Measurements from ENCODE around the gene KLRB1. TPM values are rescaled to one million over a fixed set of nuclear protein-coding genes. Genes with fewer than 3 reads are reported as not detected.
"Not testable (repeated sequence)": the region's sequence is repeated elsewhere in the genome, so short reads cannot be mapped to it uniquely, and the experiment has no call there.

KLRB1 gene
- total RNA-seq, 5 donors from 2014 or later (not counting 1 experiment from before 2014, with no cell fraction given), result 9.0 to 55.5 (median 31.6) TPM

GRCh38 chr12:9632766-9633165 lies 25.1 kb upstream of the KLRB1 start:
- H3K9me3 Mint-ChIP-seq, result no peaks in the 10 kb centered on the region
- peak overlapping the region in 1 of 3 donors; percentile 54 for H3K4me3 Mint-ChIP-seq
- no peaks in the 10 kb centered on the region for H3K27me3 ChIP-seq (replicated peaks in 1 of 2; ENCODE audit: control insufficient read depth in 2 of 2, extremely low read depth in 1 of 2, insufficient read depth in 2 of 2, low read length in 1 of 2)
- H3K4me1 Mint-ChIP-seq, result peaks cover 63 to 82% (median 68%) of the 10 kb centered on the region in 3 donors
- CTCF ChIA-PET, result interaction anchor here (0.6 to 5.2 kb wide), 8 partner anchors 11 to 274 kb away, joined by 3 to 41 read pairs (median 4); no protein-coding TSS in a partner anchor
- no peak overlapping the region for H3K4me3 ChIP-seq (ENCODE audit: control insufficient read depth in 1 of 2, extremely low read depth in 1 of 2, low read length in 1 of 2)
- H3K4me1 ChIP-seq (ENCODE audit: control insufficient read depth in 1 of 2, extremely low read depth in 1 of 2, insufficient read depth in 2 of 2, low read length in 2 of 2), result peaks cover 19 to 24% of the 10 kb centered on the region in 2 experiments
- H3K27ac Mint-ChIP-seq, result peak overlapping the region; percentile 48 to 67
- no peaks in the 10 kb centered on the region for H3K9me3 ChIP-seq
- peaks cover 0 to 6% of the 10 kb centered on the region in 2 donors for H3K36me3 ChIP-seq (ENCODE audit: control insufficient read depth in 2 of 2, extremely low read depth in 1 of 2, insufficient read depth in 1 of 2, low read length in 1 of 2)
- 100% methylated on average over 3 of the region's 13 CpGs for WGBS (ENCODE audit: insufficient coverage)
- H3K27ac ChIP-seq (ENCODE audit: low read length), result no peak overlapping the region
- peak in 16 of 35 experiments; percentile 19 to 51 (median 34) for DNase-seq
- H3K27me3 Mint-ChIP-seq, result no peaks in the 10 kb centered on the region
- ATAC-seq (replicated peaks in 1 of 4), result no peak
- peaks cover 13% of the 10 kb centered on the region for H3K36me3 Mint-ChIP-seq
- POLR2A ChIA-PET, result interaction anchor here in 1 of 2 donors (0.6 to 1.3 kb wide), 2 partner anchors 15 to 109 kb away, joined by 3 read pairs; no protein-coding TSS in a partner anchor

GRCh38 chr12:9626821-9627220 lies 19.1 kb upstream of the KLRB1 start:
- Histone ChIP-seq H3K27me3 (replicated peaks in 1 of 2; ENCODE audit: control insufficient read depth in 2 of 2, extremely low read depth in 1 of 2, insufficient read depth in 2 of 2, low read length in 1 of 2) (no peaks in the 10 kb centered on the region), H3K4me1 (ENCODE audit: control insufficient read depth in 1 of 2, extremely low read depth in 1 of 2, insufficient read depth in 2 of 2, low read length in 2 of 2) (peaks cover 0 to 3% of the 10 kb centered on the region in 2 experiments), H3K4me3 (ENCODE audit: control insufficient read depth in 1 of 2, extremely low read depth in 1 of 2, low read length in 1 of 2) (no peak overlapping the region), H3K36me3 (ENCODE audit: control insufficient read depth in 2 of 2, extremely low read depth in 1 of 2, insufficient read depth in 1 of 2, low read length in 1 of 2) (peaks cover 0 to 2% of the 10 kb centered on the region in 2 donors), H3K27ac (ENCODE audit: low read length) (no peak overlapping the region), H3K9me3 (no peaks in the 10 kb centered on the region)
- ChIA-PET CTCF (no interaction called here), POLR2A (interaction anchor here in 1 of 2 donors (0.7 kb wide), 1 partner anchor 91 kb away, joined by 3 read pairs; no protein-coding TSS in a partner anchor)
- no CpG with 5 or more reads among the region's 2 CpGs for WGBS (ENCODE audit: insufficient coverage)
- Mint-ChIP-seq H3K27me3 (no peaks in the 10 kb centered on the region), H3K36me3 (peaks cover 46% of the 10 kb centered on the region), H3K9me3 (peaks cover 14 to 22% (median 17%) of the 10 kb centered on the region in 3 donors), H3K4me1 (peaks cover 10 to 41% (median 20%) of the 10 kb centered on the region in 3 donors), H3K4me3 (no peak overlapping the region), H3K27ac (peak overlapping the region in 1 of 2 donors; percentile 36)
- no peak for ATAC-seq (replicated peaks in 1 of 4)
- no peak for DNase-seq

DNA sequence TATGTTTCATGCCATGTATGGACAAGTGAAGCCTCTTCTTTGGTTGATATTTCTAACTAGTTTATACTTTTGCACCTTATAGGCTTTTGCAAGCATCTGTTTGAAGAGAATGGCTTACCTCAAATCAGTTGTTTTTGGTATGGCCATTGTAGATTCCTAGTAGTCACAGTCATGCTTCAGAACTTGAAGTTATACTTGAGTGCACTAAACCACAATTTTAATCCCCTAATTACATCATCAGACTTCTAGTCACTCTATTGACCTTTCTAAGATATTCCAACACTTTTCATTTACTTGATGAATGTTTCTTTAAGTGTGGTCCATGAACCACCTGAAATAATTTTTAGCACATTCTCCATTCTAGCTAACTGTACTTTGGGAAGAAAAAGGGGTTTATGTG lies 18.6 kb upstream of the KLRB1 start:
- ATAC-seq (replicated peaks in 1 of 4) (no peak), DNase-seq (no peak)
- peaks cover 45% of the 10 kb centered on the region for H3K36me3 Mint-ChIP-seq
- CTCF ChIA-PET, result no interaction called here
- peaks cover 14 to 25% (median 17%) of the 10 kb centered on the region in 3 donors for H3K9me3 Mint-ChIP-seq
- POLR2A ChIA-PET, result no interaction called here
- Histone ChIP-seq H3K4me3 (ENCODE audit: control insufficient read depth in 1 of 2, extremely low read depth in 1 of 2, low read length in 1 of 2) (no peak overlapping the region), H3K36me3 (ENCODE audit: control insufficient read depth in 2 of 2, extremely low read depth in 1 of 2, insufficient read depth in 1 of 2, low read length in 1 of 2) (peaks cover 0 to 2% of the 10 kb centered on the region in 2 donors), H3K4me1 (ENCODE audit: control insufficient read depth in 1 of 2, extremely low read depth in 1 of 2, insufficient read depth in 2 of 2, low read length in 2 of 2) (peaks cover 0 to 3% of the 10 kb centered on the region in 2 experiments), H3K9me3 (no peaks in the 10 kb centered on the region), H3K27me3 (replicated peaks in 1 of 2; ENCODE audit: control insufficient read depth in 2 of 2, extremely low read depth in 1 of 2, insufficient read depth in 2 of 2, low read length in 1 of 2) (no peaks in the 10 kb centered on the region), H3K27ac (ENCODE audit: low read length) (no peak overlapping the region)
- no peaks in the 10 kb centered on the region for H3K27me3 Mint-ChIP-seq
- no peak overlapping the region for H3K4me3 Mint-ChIP-seq
- H3K27ac Mint-ChIP-seq, result no peak overlapping the region
- peaks cover 10 to 38% (median 17%) of the 10 kb centered on the region in 3 donors for H3K4me1 Mint-ChIP-seq

- Histone ChIP-seq H3K4me1 (ENCODE audit: control insufficient read depth in 1 of 2, extremely low read depth in 1 of 2, insufficient read depth in 2 of 2, low read length in 2 of 2) (peaks cover 0 to 3% of the 10 kb centered on the region in 2 experiments), H3K27ac (ENCODE audit: low read length) (no peak overlapping the region), H3K36me3 (ENCODE audit: control insufficient read depth in 2 of 2, extremely low read depth in 1 of 2, insufficient read depth in 1 of 2, low read length in 1 of 2) (peaks cover 0 to 2% of the 10 kb centered on the region in 2 donors), H3K9me3 (no peaks in the 10 kb centered on the region), H3K27me3 (replicated peaks in 1 of 2; ENCODE audit: control insufficient read depth in 2 of 2, extremely low read depth in 1 of 2, insufficient read depth in 2 of 2, low read length in 1 of 2) (no peaks in the 10 kb centered on the region), H3K4me3 (ENCODE audit: control insufficient read depth in 1 of 2, extremely low read depth in 1 of 2, low read length in 1 of 2) (no peak overlapping the region)
- Mint-ChIP-seq H3K27ac (no peak overlapping the region), H3K9me3 (peaks cover 14 to 25% (median 17%) of the 10 kb centered on the region in 3 donors), H3K4me1 (peaks cover 5 to 32% (median 9%) of the 10 kb centered on the region in 3 donors), H3K27me3 (no peaks in the 10 kb centered on the region), H3K36me3 (peaks cover 45% of the 10 kb centered on the region), H3K4me3 (no peak overlapping the region)
- DNase-seq (no peak), ATAC-seq (replicated peaks in 1 of 4) (no peak)
- ChIA-PET POLR2A (no interaction called here), CTCF (interaction anchor here in 1 of 2 donors (0.9 to 1.3 kb wide), 4 partner anchors 10 to 177 kb away, joined by 3 read pairs; no protein-coding TSS in a partner anchor)
- WGBS (ENCODE audit: insufficient coverage), result no CpG with 5 or more reads among the region's 3 CpGs
Measured at GRCh38 chr12:9625019-9625418, 17.3 kb upstream of the KLRB1 start.

DNA sequence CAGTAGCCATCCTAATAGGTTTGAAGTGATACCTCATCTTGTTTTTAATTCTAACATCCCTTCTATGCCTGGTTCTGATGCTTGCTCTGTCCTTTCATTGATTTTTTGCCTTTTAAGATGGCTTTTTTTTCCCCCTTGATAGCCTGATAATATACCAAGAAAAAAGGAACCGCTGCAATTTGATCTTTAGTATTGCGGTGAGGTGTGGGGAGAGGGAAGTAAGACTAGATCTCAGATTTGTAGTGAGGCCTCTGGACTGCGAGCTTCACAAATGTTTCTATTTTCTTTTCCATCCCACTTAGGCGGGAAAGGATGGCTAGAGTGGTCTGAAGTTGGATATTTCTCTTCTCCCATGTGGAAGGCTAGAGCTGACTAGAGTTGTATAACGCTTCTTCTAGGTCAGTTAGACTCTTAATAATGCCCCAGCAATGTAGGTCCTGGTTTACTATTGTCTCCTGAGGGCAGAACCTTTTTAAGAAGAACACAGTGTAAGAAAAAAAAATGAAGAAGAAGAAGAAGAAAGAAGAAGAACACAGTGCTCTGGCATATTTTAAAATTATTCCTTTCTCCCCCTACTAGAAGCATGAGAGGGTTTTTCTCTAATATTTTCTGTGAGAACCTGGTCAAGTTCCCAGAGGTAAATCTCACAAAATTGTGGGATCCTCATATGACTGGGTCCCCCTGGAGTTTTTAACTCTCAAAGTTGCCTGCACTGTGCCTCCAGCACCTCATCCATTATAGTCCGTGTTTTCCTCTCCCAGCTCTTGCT lies 11.9 kb upstream of the KLRB1 start:
- peaks cover 19 to 25% of the 10 kb centered on the region in 2 experiments for H3K4me1 ChIP-seq (ENCODE audit: control insufficient read depth in 1 of 2, extremely low read depth in 1 of 2, insufficient read depth in 2 of 2, low read length in 2 of 2)
- H3K27me3 ChIP-seq (replicated peaks in 1 of 2; ENCODE audit: control insufficient read depth in 2 of 2, extremely low read depth in 1 of 2, insufficient read depth in 2 of 2, low read length in 1 of 2), result no peaks in the 10 kb centered on the region
- H3K9me3 ChIP-seq, result no peaks in the 10 kb centered on the region
- ATAC-seq (replicated peaks in 1 of 4) (no peak), DNase-seq (no peak)
- ChIA-PET POLR2A (no interaction called here), CTCF (no interaction called here)
- Mint-ChIP-seq H3K4me1 (peaks cover 43 to 54% (median 44%) of the 10 kb centered on the region in 3 donors), H3K27me3 (no peaks in the 10 kb centered on the region), H3K36me3 (peaks cover 34% of the 10 kb centered on the region), H3K9me3 (peaks cover 5 to 22% (median 7%) of the 10 kb centered on the region in 3 donors), H3K27ac (peak overlapping the region; percentile 59 to 74), H3K4me3 (no peak overlapping the region)
- no peak overlapping the region for H3K4me3 ChIP-seq (ENCODE audit: control insufficient read depth in 1 of 2, extremely low read depth in 1 of 2, low read length in 1 of 2)
- peak overlapping the region; percentile 32 for H3K27ac ChIP-seq (ENCODE audit: low read length)
- H3K36me3 ChIP-seq (ENCODE audit: control insufficient read depth in 2 of 2, extremely low read depth in 1 of 2, insufficient read depth in 1 of 2, low read length in 1 of 2), result peaks cover 0 to 3% of the 10 kb centered on the region in 2 donors
- WGBS (ENCODE audit: insufficient coverage), result 100% methylated on average over 1 of the region's 6 CpGs

- H3K4me3 Mint-ChIP-seq; POLR2A ChIA-PET; H3K9me3 ChIP-seq; H3K27me3 ChIP-seq (replicated peaks in 1 of 2; ENCODE audit: control insufficient read depth in 2 of 2, extremely low read depth in 1 of 2, insufficient read depth in 2 of 2, low read length in 1 of 2); ATAC-seq (replicated peaks in 1 of 4); H3K36me3 ChIP-seq (ENCODE audit: control insufficient read depth in 2 of 2, extremely low read depth in 1 of 2, insufficient read depth in 1 of 2, low read length in 1 of 2); H3K4me3 ChIP-seq (ENCODE audit: control insufficient read depth in 1 of 2, extremely low read depth in 1 of 2, low read length in 1 of 2); H3K27me3 Mint-ChIP-seq; CTCF ChIA-PET; DNase-seq: not testable (repeated sequence)
- H3K36me3 Mint-ChIP-seq, result peaks cover 28% of the 10 kb centered on the region
- 57% methylated on average over 1 of the region's 1 CpG for WGBS (ENCODE audit: insufficient coverage)
- peaks cover 0 to 15% (median 2%) of the 10 kb centered on the region in 3 donors for H3K9me3 Mint-ChIP-seq
- H3K27ac Mint-ChIP-seq, result peak overlapping the region; percentile 59 to 74
- Histone ChIP-seq H3K27ac (ENCODE audit: low read length) (peak overlapping the region; percentile 32), H3K4me1 (ENCODE audit: control insufficient read depth in 1 of 2, extremely low read depth in 1 of 2, insufficient read depth in 2 of 2, low read length in 2 of 2) (peaks cover 19 to 25% of the 10 kb centered on the region in 2 experiments)
- H3K4me1 Mint-ChIP-seq, result peaks cover 49 to 61% (median 51%) of the 10 kb centered on the region in 3 donors
Measured at GRCh38 chr12:9618906-9619305, 11.2 kb upstream of the KLRB1 start.

All from T-cell (primary cell).